Mononuclear cell (primary cell): ENCODE results near the gene GSPT1. TPM values are rescaled to one million over a fixed set of nuclear protein-coding genes. Genes with fewer than 3 reads are reported as not detected.
A peak's percentile ranks its signal among the peaks of the same experiment; 100 is the strongest.
"Not testable (repeated sequence)": the region's sequence is repeated elsewhere in the genome, so short reads cannot be mapped to it uniquely, and the experiment has no call there.

Source experiments
- H3K27me3 ChIP-seq: 2 replicates; pipeline ENCODE4 v1.6.0; 2011; ENCODE audit warnings: low read length, control low read depth; ENCODE audit not compliant: insufficient read depth
- H3K4me1 ChIP-seq: 2 replicates; pipeline ENCODE4 v1.5.1; 2011; ENCODE audit warnings: mild to moderate bottlenecking, low read length, control low read depth; ENCODE audit not compliant: insufficient read depth
- H3K4me3 ChIP-seq: 2 replicates; pipeline ENCODE4 v1.5.1; 2011; ENCODE audit warnings: mild to moderate bottlenecking, low read length, moderate library complexity
- H3K9me3 ChIP-seq: 2 replicates; pipeline ENCODE4 v1.5.1; 2011; ENCODE audit warnings: low read depth, mild to moderate bottlenecking, control low read depth, low read length
- total RNA-seq: library from RNA; depleted of rRNA; stranded (reverse); fragments of >200 nt; gene quantifications from one replicate; pipeline ENCODE4 v1.2.3, GENCODE V29; 2012

The GSPT1 gene
- total RNA-seq, 1 donor: 117 TPM

- H3K4me1 ChIP-seq, H3K4me3 ChIP-seq, H3K27me3 ChIP-seq, H3K9me3 ChIP-seq: not testable (repeated sequence)
Observed at GRCh38 chr16:11927350-11927749, 11.6 kb upstream of the GSPT1 start.

- not testable (repeated sequence) for H3K4me1 ChIP-seq, H3K27me3 ChIP-seq, H3K4me3 ChIP-seq, H3K9me3 ChIP-seq
Observed at GRCh38 chr16:11924046-11924445, 8.3 kb upstream of the GSPT1 start.

GRCh38 chr16:11916524-11917285 is 949 bp upstream of the GSPT1 start:
- Histone ChIP-seq H3K27me3 (no peaks in the 10 kb centered on the region), H3K4me3 (peak overlapping the region; percentile 70), H3K4me1 (peaks cover 23% of the 10 kb centered on the region), H3K9me3 (no peaks in the 10 kb centered on the region)

- peaks cover 38% of the 10 kb centered on the region for H3K4me1 ChIP-seq
- no peaks in the 10 kb centered on the region for H3K27me3 ChIP-seq
- peak overlapping the region; percentile 70 for H3K4me3 ChIP-seq
- H3K9me3 ChIP-seq: no peaks in the 10 kb centered on the region
Observed at GRCh38 chr16:11915114-11915643, 577 bp downstream of the GSPT1 start.

GRCh38 chr16:11914210-11915113 is 1.3 kb downstream of the GSPT1 start:
- Histone ChIP-seq H3K4me1 (peaks cover 39% of the 10 kb centered on the region), H3K27me3 (no peaks in the 10 kb centered on the region), H3K9me3 (no peaks in the 10 kb centered on the region), H3K4me3 (peak overlapping the region; percentile 70)

GRCh38 chr16:11913425-11914079 is 2.2 kb downstream of the GSPT1 start:
- peak overlapping the region; percentile 70 for H3K4me3 ChIP-seq
- H3K9me3 ChIP-seq: no peaks in the 10 kb centered on the region
- no peaks in the 10 kb centered on the region for H3K27me3 ChIP-seq
- peaks cover 39% of the 10 kb centered on the region for H3K4me1 ChIP-seq

- Histone ChIP-seq H3K4me1 (peaks cover 41% of the 10 kb centered on the region), H3K9me3 (no peaks in the 10 kb centered on the region), H3K27me3 (no peaks in the 10 kb centered on the region), H3K4me3 (no peak overlapping the region)
Observed at GRCh38 chr16:11909653-11910545, 5.9 kb downstream of the GSPT1 start.

- peaks cover 24% of the 10 kb centered on the region for H3K4me1 ChIP-seq
- no peaks in the 10 kb centered on the region for H3K9me3 ChIP-seq
- no peaks in the 10 kb centered on the region for H3K27me3 ChIP-seq
- H3K4me3 ChIP-seq: no peak overlapping the region
Observed at GRCh38 chr16:11907160-11907970, 8.4 kb downstream of the GSPT1 start.

GRCh38 chr16:11903906-11904305 is 11.8 kb downstream of the GSPT1 start:
- Histone ChIP-seq H3K4me1 (peaks cover 17% of the 10 kb centered on the region), H3K9me3 (no peaks in the 10 kb centered on the region)

GRCh38 chr16:11901091-11901490 is 14.7 kb downstream of the GSPT1 start:
- no peak overlapping the region for H3K4me3 ChIP-seq
- no peaks in the 10 kb centered on the region for H3K9me3 ChIP-seq
- H3K4me1 ChIP-seq: peaks cover 13% of the 10 kb centered on the region
- no peaks in the 10 kb centered on the region for H3K27me3 ChIP-seq

More at GRCh38 chr16:11903906-11904305, 11.8 kb downstream of the GSPT1 start:
- Histone ChIP-seq H3K27me3 (no peaks in the 10 kb centered on the region), H3K4me3 (no peak overlapping the region)

- no peaks in the 10 kb centered on the region for H3K9me3 ChIP-seq
- H3K27me3 ChIP-seq: no peaks in the 10 kb centered on the region
- H3K4me1 ChIP-seq: peaks cover 16% of the 10 kb centered on the region
- no peak overlapping the region for H3K4me3 ChIP-seq
Observed at GRCh38 chr16:11896486-11897176, 19.1 kb downstream of the GSPT1 start.

GRCh38 chr16:11893571-11893970 is 22.2 kb downstream of the GSPT1 start:
- H3K4me1 ChIP-seq: peaks cover 8% of the 10 kb centered on the region
- no peak overlapping the region for H3K4me3 ChIP-seq
- no peaks in the 10 kb centered on the region for H3K27me3 ChIP-seq
- H3K9me3 ChIP-seq: no peaks in the 10 kb centered on the region

GRCh38 chr16:11892761-11893160 is 23.0 kb downstream of the GSPT1 start:
- Histone ChIP-seq H3K27me3 (no peaks in the 10 kb centered on the region), H3K9me3 (no peaks in the 10 kb centered on the region), H3K4me1 (peaks cover 8% of the 10 kb centered on the region), H3K4me3 (no peak overlapping the region)
